ENCODE data around the gene DHX35. TPM values are rescaled to one million over a fixed set of nuclear protein-coding genes. Genes with fewer than 3 reads are reported as not detected.

DHX35 gene
- total RNA-seq, 1 experiment from 2014 or later = 11.2 TPM

DNA sequence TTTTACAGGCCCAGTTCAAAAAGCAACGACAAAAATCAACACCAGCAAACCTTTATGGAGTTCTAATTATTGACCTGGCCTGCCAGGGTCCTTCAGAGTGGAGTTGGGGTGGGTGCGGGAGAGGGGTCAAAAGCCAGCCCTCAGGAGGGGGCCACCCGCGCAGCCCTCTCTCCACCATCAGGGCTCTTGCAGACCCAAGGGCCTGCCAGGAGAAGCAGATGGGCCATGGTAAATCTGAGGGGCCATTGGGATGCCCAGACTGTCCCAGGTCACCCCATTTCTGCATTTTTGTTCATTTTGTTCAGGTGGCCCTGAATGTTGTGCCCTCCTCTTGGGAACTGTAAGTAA lies 88.4 kb downstream of the DHX35 start:
- no peak overlapping the region for H3K27ac ChIP-seq (ENCODE audit: low read depth, low read length)
- ATAC-seq (no peak), DNase-seq (ENCODE audit: low read depth, low spot score) (no peak)
- no peaks in the 10 kb centered on the region for H4K20me1 ChIP-seq (ENCODE audit: insufficient read depth)
- no peaks in the 10 kb centered on the region for H3K79me2 ChIP-seq (ENCODE audit: insufficient read depth, low read length)
- H3K4me2 ChIP-seq (ENCODE audit: low read length) = peak overlapping the region; percentile 98
- POLR2A ChIA-PET = no interaction called here
- CTCF ChIA-PET = interaction anchor here (0.6 to 3.4 kb wide), 14 partner anchors 9 to 401 kb away, joined by 3 to 29 read pairs (median 4); no protein-coding TSS in a partner anchor
- TF ChIP-seq YY1 (IDR thresholded peaks at IDR 0.05; ENCODE audit: extremely low read depth, insufficient replicate concordance, low read depth, low read length) = no peak
- TF ChIP-seq SP1 (IDR thresholded peaks at IDR 0.05; ENCODE audit: low read depth) = no peak
- TF ChIP-seq JUND (IDR thresholded peaks at IDR 0.05) = no peak
- TF ChIP-seq POLR2A (IDR thresholded peaks at IDR 0.05; ENCODE audit: borderline replicate concordance, extremely low read depth, insufficient read depth, insufficient read length) = no peak
- no peak for TF ChIP-seq FOSL1 (IDR thresholded peaks at IDR 0.05; ENCODE audit: low read depth)
- no peak for TF ChIP-seq SRF (IDR thresholded peaks at IDR 0.05; ENCODE audit: low read depth)
- TF ChIP-seq POLR2AphosphoS5 (IDR thresholded peaks at IDR 0.05; ENCODE audit: low read depth, low read length) = no peak
- no peak for TF ChIP-seq EGR1 (IDR thresholded peaks at IDR 0.05; ENCODE audit: low read depth)
- no peak for TF ChIP-seq CTCF (IDR thresholded peaks at IDR 0.05 in 2 of 3, conservative IDR thresholded peaks at IDR 0.05 in 1 of 3; ENCODE audit: borderline replicate concordance in 1 of 3, insufficient read depth in 1 of 3, low read depth in 2 of 3, low read length in 2 of 3)
- no peak for TF ChIP-seq CBX3 (IDR thresholded peaks at IDR 0.05; ENCODE audit: low read depth)
- TF ChIP-seq, protein P1, sequence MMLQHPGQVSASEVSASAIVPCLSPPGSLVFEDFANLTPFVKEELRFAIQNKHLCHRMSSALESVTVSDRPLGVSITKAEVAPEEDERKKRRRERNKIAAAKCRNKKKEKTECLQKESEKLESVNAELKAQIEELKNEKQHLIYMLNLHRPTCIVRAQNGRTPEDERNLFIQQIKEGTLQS (IDR thresholded peaks at IDR 0.05) = no peak
- TF ChIP-seq ZFX (IDR thresholded peaks at IDR 0.05) = no peak
- no peak for TF ChIP-seq RAD21 (IDR thresholded peaks at IDR 0.05; ENCODE audit: low read depth)
- TF ChIP-seq EZH2 (IDR thresholded peaks at IDR 0.05) = no peak
- no peak for TF ChIP-seq SIN3A (IDR thresholded peaks at IDR 0.05; ENCODE audit: low read depth)
- 0 out of 2 replicates have a peak overlapping the region, but pooled peaks have one; percentile 30 for H3K9ac ChIP-seq (ENCODE audit: low read length)
- no peaks in the 10 kb centered on the region for H3K27me3 ChIP-seq (ENCODE audit: insufficient read depth, low read length)
- peak overlapping the region; percentile 89 for H2AFZ ChIP-seq (ENCODE audit: low read depth, low read length, poor library complexity, severe bottlenecking)
- H3K9me3 ChIP-seq (ENCODE audit: control insufficient read depth in 1 of 2, insufficient read depth in 1 of 2, low read depth in 1 of 2, low read length in 2 of 2) = no peaks in the 10 kb centered on the region
- H3K4me3 ChIP-seq (replicated peaks in 1 of 2; ENCODE audit: low read depth in 1 of 2, low read length in 2 of 2) = peak overlapping the region; percentile 56 to 66
- intact Hi-C loops (cut with micrococcal nuclease) = loop anchor here (1.0 kb wide), 1 partner anchor 31 kb away; no protein-coding TSS in a partner anchor
- H3K36me3 ChIP-seq (ENCODE audit: control insufficient read depth in 1 of 2, insufficient read depth in 2 of 2, low read length in 2 of 2) = no peaks in the 10 kb centered on the region
- no TSS peak for BruUV-seq (replicated peaks)
- no peaks in the 10 kb centered on the region for H3K9me2 ChIP-seq (ENCODE audit: insufficient read depth)
- RAD21 ChIA-PET (ENCODE audit: low non-redundant PET in 1 of 2, low total read pairs in 2 of 2, uncharacterized antibody in 2 of 2, unreplicated experiment in 2 of 2) = interaction anchor here in 1 of 2 experiments (0.7 kb wide), 2 partner anchors 32 to 139 kb away, joined by 3 read pairs; no protein-coding TSS in a partner anchor
- H3K4me1 ChIP-seq (ENCODE audit: control insufficient read depth in 1 of 2, insufficient read depth in 2 of 2, low read length in 2 of 2) = peaks cover 4 to 15% of the 10 kb centered on the region in 2 experiments; a peak in 3 of 4 replicates

Data from HCT116 (cell line).